GM19023 (cell line): ENCODE data around the gene PIRT.

ENCODE experiments used
- ATAC-seq: cut with Tn5 transposase; IDR thresholded peaks from one replicate; pipeline ENCODE4 v1.9.1; 2021; ENCODE audit warnings: mild to moderate bottlenecking, moderate library complexity; ENCODE audit not compliant: unreplicated experiment

Gene PIRT

GRCh38 chr17:10824874-10825273 lies 13.0 kb downstream of the PIRT start:
- ATAC-seq = no peak

GRCh38 chr17:10821770-10822169 lies 16.1 kb downstream of the PIRT start:
- no peak for ATAC-seq

GRCh38 chr17:10821054-10821453 lies 16.8 kb downstream of the PIRT start:
- ATAC-seq = no peak

GRCh38 chr17:10815319-10815718 lies 22.6 kb downstream of the PIRT start:
- ATAC-seq = no peak

- ATAC-seq = no peak
Measured at GRCh38 chr17:10814075-10814474, 23.8 kb downstream of the PIRT start.

- ATAC-seq = no peak
Measured at GRCh38 chr17:10812674-10813073, 25.2 kb downstream of the PIRT start.

- no peak for ATAC-seq
Measured at GRCh38 chr17:10809605-10810004, 28.3 kb downstream of the PIRT start.

GRCh38 chr17:10807704-10808128 lies 30.2 kb downstream of the PIRT start:
- ATAC-seq = no peak

- ATAC-seq = no peak
Measured at GRCh38 chr17:10806545-10807262, 31.2 kb downstream of the PIRT start.

- ATAC-seq = no peak
Measured at GRCh38 chr17:10805911-10806310, 32.0 kb downstream of the PIRT start.

GRCh38 chr17:10804546-10804945 lies 33.3 kb downstream of the PIRT start:
- no peak for ATAC-seq

GRCh38 chr17:10803830-10804475 lies 33.9 kb downstream of the PIRT start, which contains the start of gene TMEM238L:
TMEM238L (minus strand) TSS chr17:10804099; CDS start chr17:10803963, 136 bp downstream.
- ATAC-seq = no peak

GRCh38 chr17:10803350-10803749 lies 34.5 kb downstream of the PIRT start:
- ATAC-seq = no peak

- no peak for ATAC-seq
Measured at GRCh38 chr17:10802496-10803284, 35.2 kb downstream of the PIRT start.

- ATAC-seq = no peak
Measured at GRCh38 chr17:10799407-10799806, 38.5 kb downstream of the PIRT start.

GRCh38 chr17:10798910-10799309 lies 39.0 kb downstream of the PIRT start:
- no peak for ATAC-seq

- ATAC-seq = no peak
Measured at GRCh38 chr17:10798332-10798749, 39.5 kb downstream of the PIRT start.

- ATAC-seq = no peak
Measured at GRCh38 chr17:10797476-10798328, 40.2 kb downstream of the PIRT start.

GRCh38 chr17:10793816-10794215 lies 44.1 kb downstream of the PIRT start:
- ATAC-seq = no peak

GRCh38 chr17:10793256-10793655 lies 44.6 kb downstream of the PIRT start:
- ATAC-seq = no peak

GRCh38 chr17:10792151-10792550 lies 45.7 kb downstream of the PIRT start:
- ATAC-seq = no peak
